Measurements from ENCODE around the gene RNU7-1. TPM values are rescaled to one million over a fixed set of nuclear protein-coding genes. Genes with fewer than 3 reads are reported as not detected.

Gene RNU7-1
- polyA plus RNA-seq, 2 of the 4 experiments (the other 2 are of a cell fraction): not detected

- ATAC-seq (peak; percentile 94 to 97), FAIRE-seq (peak; percentile 94), DNase-seq (ENCODE audit: low read depth in 1 of 2, low spot score in 1 of 2) (peak; percentile 95 to 98)
- Histone ChIP-seq H3K4me1 (peaks cover 11% of the 10 kb centered on the region; the same call in 2 of the 3 replicates), H3K4me2 (peak within 1 kb of the TSS; percentile 95), H3K9me3 (no peaks in the 10 kb centered on the region), H3K27ac (peak within 1 kb of the TSS; percentile 82 to 91), H3K4me3 (peak within 1 kb of the TSS; percentile 78)
- POLR2A ChIA-PET: interaction anchor here (0.7 to 2.5 kb wide), 7 partner anchors 10 to 215 kb away, joined by 3 to 10 read pairs (median 5); partner anchors contain the start of genes C12orf57, ENO2, RNU7-1 and SPSB2
- CTCF ChIA-PET: interaction anchor here (1.1 to 22.2 kb wide), 6 partner anchors 10 to 57 kb away, joined by 3 to 232 read pairs (median 36); partner anchors contain the start of genes SPSB2 and TPI1
- 0 out of 2 replicates have a peak, but pooled peaks have one; percentile 17 for TF ChIP-seq HOXB5 (CRISPR knock-in tag; IDR thresholded peaks at IDR 0.05)
- TF ChIP-seq GATA3 (IDR thresholded peaks at IDR 0.05; ENCODE audit: borderline replicate concordance): no peak
- TF ChIP-seq HMGXB4 (CRISPR knock-in tag; IDR thresholded peaks at IDR 0.05; ENCODE audit: borderline replicate concordance): no peak
- TF ChIP-seq E2F6 (IDR thresholded peaks at IDR 0.05; ENCODE audit: borderline replicate concordance, low read depth): 0 out of 2 replicates have a peak, but pooled peaks have one; percentile 18
- no peak for TF ChIP-seq KDM1A (IDR thresholded peaks at IDR 0.05; ENCODE audit: low read depth)
- peak; percentile 54; the same call in 1 of the 2 replicates for TF ChIP-seq PHF8 (IDR thresholded peaks at IDR 0.05; ENCODE audit: borderline replicate concordance, low read depth)
- TF ChIP-seq TFCP2L1 (CRISPR knock-in tag; IDR thresholded peaks at IDR 0.05): no peak
- TF ChIP-seq MAX (IDR thresholded peaks at IDR 0.05): peak; percentile 29
- no peak for TF ChIP-seq CBX2 (IDR thresholded peaks at IDR 0.05; ENCODE audit: borderline replicate concordance, low read depth)
- no peak for TF ChIP-seq FOXS1 (CRISPR knock-in tag; IDR thresholded peaks at IDR 0.05)
- peak; percentile 71 for TF ChIP-seq POLR2A (IDR thresholded peaks at IDR 0.05; ENCODE audit: low read length)
- TF ChIP-seq HEYL (CRISPR knock-in tag; IDR thresholded peaks at IDR 0.05): no peak
- TF ChIP-seq ZC3H11A (IDR thresholded peaks at IDR 0.05): no peak
- TF ChIP-seq ZNF302 (CRISPR knock-in tag; IDR thresholded peaks at IDR 0.05): no peak
- no peak for TF ChIP-seq SMC3 (IDR thresholded peaks at IDR 0.05)
- peak in 1 of 2 experiments; percentile 64; a peak in 2 of 4 replicates for TF ChIP-seq CEBPB (IDR thresholded peaks at IDR 0.05)
- TF ChIP-seq HOXB13 (CRISPR knock-in tag; IDR thresholded peaks at IDR 0.05; ENCODE audit: low read depth): no peak
- no peak for TF ChIP-seq FOSL2 (IDR thresholded peaks at IDR 0.05)
- peak; percentile 33; the same call in 1 of the 2 replicates for TF ChIP-seq FOSL2 (CRISPR knock-in tag; IDR thresholded peaks at IDR 0.05)
- no peak for TF ChIP-seq RNF2 (IDR thresholded peaks at IDR 0.05; ENCODE audit: borderline replicate concordance, low read depth)
- peak in 1 of 2 experiments; percentile 71; a peak in 1 of 5 replicates for TF ChIP-seq JUN (IDR thresholded peaks at IDR 0.05)
- no peak for TF ChIP-seq HOXA7 (CRISPR knock-in tag; IDR thresholded peaks at IDR 0.05)
- TF ChIP-seq BCL3 (IDR thresholded peaks at IDR 0.05): 0 out of 3 replicates have a peak, but pooled peaks have one; percentile 26
- TF ChIP-seq USF2 (IDR thresholded peaks at IDR 0.05): no peak
- TF ChIP-seq ATOH8 (CRISPR knock-in tag; IDR thresholded peaks at IDR 0.05; ENCODE audit: low read depth): no peak
- TF ChIP-seq ZFP36 (IDR thresholded peaks at IDR 0.05; ENCODE audit: borderline replicate concordance, partially characterized antibody): no peak
- TF ChIP-seq ZSCAN20 (CRISPR knock-in tag; IDR thresholded peaks at IDR 0.05): no peak
- WGBS (ENCODE audit: missing lambda C conversion rate): 9% methylated on average over 31 of the region's 34 CpGs
Measured at GRCh38 chr12:6904280-6905276, 39.0 kb upstream of the RNU7-1 start, which contains the start of gene LRRC23. Gene LRRC23, plus strand, starts transcription at chr12:6904822. Its CDS starts 812 bp downstream, at chr12:6905634.

All from A549 (cell line).